ENCODE results near the gene TRIP11.

Gene TRIP11

GRCh38 chr14:91927191-91927590, 112.7 kb downstream of the TRIP11 start:
- no peak for DNase-seq
- H3K27me3 ChIP-seq (replicated peaks) = no peaks in the 10 kb centered on the region
- no peaks in the 10 kb centered on the region for H3K36me3 ChIP-seq (replicated peaks)
- H3K4me3 ChIP-seq (ENCODE audit: low read depth, low read length) = no peak overlapping the region
- no peak for TF ChIP-seq CTCF (IDR thresholded peaks at IDR 0.05; ENCODE audit: low read depth, low read length, missing control alignments)
- in situ Hi-C loops (cut with HindIII; ENCODE audit: low pct_ligation_motif_present, low sequenced_read_pairs) = no loop called here
- H3K27ac ChIP-seq = no peak overlapping the region

- Histone ChIP-seq H3K27ac (no peak overlapping the region), H3K36me3 (replicated peaks) (no peaks in the 10 kb centered on the region), H3K4me3 (ENCODE audit: low read depth, low read length) (no peak overlapping the region), H3K27me3 (replicated peaks) (no peaks in the 10 kb centered on the region)
- in situ Hi-C loops (cut with HindIII; ENCODE audit: low pct_ligation_motif_present, low sequenced_read_pairs) = no loop called here
- no peak for TF ChIP-seq CTCF (IDR thresholded peaks at IDR 0.05; ENCODE audit: low read depth, low read length, missing control alignments)
- no peak for DNase-seq
Observed at GRCh38 chr14:91926131-91926890, 113.5 kb downstream of the TRIP11 start.

- in situ Hi-C loops (cut with HindIII; ENCODE audit: low pct_ligation_motif_present, low sequenced_read_pairs) = no loop called here
- no peak for TF ChIP-seq CTCF (IDR thresholded peaks at IDR 0.05; ENCODE audit: low read depth, low read length, missing control alignments)
- no peak overlapping the region for H3K4me3 ChIP-seq (ENCODE audit: low read depth, low read length)
- no peaks in the 10 kb centered on the region for H3K36me3 ChIP-seq (replicated peaks)
- no peak for DNase-seq
- H3K27me3 ChIP-seq (replicated peaks) = no peaks in the 10 kb centered on the region
- no peak overlapping the region for H3K27ac ChIP-seq
Observed at GRCh38 chr14:91925727-91926121, 114.1 kb downstream of the TRIP11 start.

GRCh38 chr14:91925001-91925726, 114.7 kb downstream of the TRIP11 start:
- no peak for DNase-seq
- H3K27ac ChIP-seq = no peak overlapping the region
- in situ Hi-C loops (cut with HindIII; ENCODE audit: low pct_ligation_motif_present, low sequenced_read_pairs) = no loop called here
- H3K27me3 ChIP-seq (replicated peaks) = no peaks in the 10 kb centered on the region
- H3K4me3 ChIP-seq (ENCODE audit: low read depth, low read length) = no peak overlapping the region
- TF ChIP-seq CTCF (IDR thresholded peaks at IDR 0.05; ENCODE audit: low read depth, low read length, missing control alignments) = no peak
- H3K36me3 ChIP-seq (replicated peaks) = no peaks in the 10 kb centered on the region

GRCh38 chr14:91920526-91920925, 119.3 kb downstream of the TRIP11 start:
- in situ Hi-C loops (cut with HindIII; ENCODE audit: low pct_ligation_motif_present, low sequenced_read_pairs) = no loop called here
- Histone ChIP-seq H3K36me3 (replicated peaks) (no peaks in the 10 kb centered on the region), H3K4me3 (ENCODE audit: low read depth, low read length) (no peak overlapping the region), H3K27me3 (replicated peaks) (no peaks in the 10 kb centered on the region), H3K27ac (no peak overlapping the region)
- TF ChIP-seq CTCF (IDR thresholded peaks at IDR 0.05; ENCODE audit: low read depth, low read length, missing control alignments) = no peak
- DNase-seq = no peak

Data from brain microvascular endothelial cell (primary cell).